GM11168 (cell line): ENCODE measurements around the gene SDSL.

Source experiments
- in situ Hi-C: fragments of 300-500 bp; cut with MboI; formaldehyde crosslinking; loops from one replicate; pipeline ENCODE4 v1.12.0; 2022; ENCODE audit warnings: low sequenced_read_pairs; ENCODE audit not compliant: unreplicated experiment

The SDSL gene

DNA sequence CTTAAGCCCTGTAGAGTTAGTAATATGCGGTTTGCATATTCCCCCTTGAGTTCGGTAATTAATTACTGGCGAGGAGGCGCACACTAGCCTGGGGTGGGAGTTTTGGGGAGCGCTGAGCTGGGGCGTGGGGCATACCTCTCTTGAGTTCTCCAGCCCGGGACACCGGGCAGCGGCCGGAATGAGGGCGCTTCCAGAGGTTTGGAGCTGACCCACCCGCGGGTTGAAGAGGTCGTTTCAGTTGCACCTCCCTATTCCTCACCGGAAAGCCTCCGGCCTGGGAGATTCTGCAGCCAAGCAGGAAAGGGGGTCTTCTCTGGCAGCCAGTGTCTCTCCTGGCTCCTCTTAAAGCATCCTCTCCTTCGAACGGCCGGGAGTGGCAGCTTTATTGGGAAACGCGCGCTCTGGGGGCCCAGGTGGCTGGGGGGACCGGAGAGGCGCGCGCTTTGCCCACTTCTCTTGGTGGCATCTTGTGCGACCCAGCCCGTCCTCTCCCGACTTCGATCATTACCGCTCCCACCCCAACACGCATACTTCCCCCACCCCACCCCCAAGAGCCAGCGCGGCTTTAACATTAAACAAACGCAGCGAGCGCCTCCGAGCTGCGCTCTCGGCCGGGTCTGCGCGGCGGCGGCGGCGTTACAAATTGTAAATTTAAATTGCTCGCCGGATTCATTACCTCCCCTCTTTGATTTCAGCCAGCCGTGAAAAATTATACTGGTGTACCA is 53.4 kb downstream of the SDSL start:
- in situ Hi-C loops: no loop called here

DNA sequence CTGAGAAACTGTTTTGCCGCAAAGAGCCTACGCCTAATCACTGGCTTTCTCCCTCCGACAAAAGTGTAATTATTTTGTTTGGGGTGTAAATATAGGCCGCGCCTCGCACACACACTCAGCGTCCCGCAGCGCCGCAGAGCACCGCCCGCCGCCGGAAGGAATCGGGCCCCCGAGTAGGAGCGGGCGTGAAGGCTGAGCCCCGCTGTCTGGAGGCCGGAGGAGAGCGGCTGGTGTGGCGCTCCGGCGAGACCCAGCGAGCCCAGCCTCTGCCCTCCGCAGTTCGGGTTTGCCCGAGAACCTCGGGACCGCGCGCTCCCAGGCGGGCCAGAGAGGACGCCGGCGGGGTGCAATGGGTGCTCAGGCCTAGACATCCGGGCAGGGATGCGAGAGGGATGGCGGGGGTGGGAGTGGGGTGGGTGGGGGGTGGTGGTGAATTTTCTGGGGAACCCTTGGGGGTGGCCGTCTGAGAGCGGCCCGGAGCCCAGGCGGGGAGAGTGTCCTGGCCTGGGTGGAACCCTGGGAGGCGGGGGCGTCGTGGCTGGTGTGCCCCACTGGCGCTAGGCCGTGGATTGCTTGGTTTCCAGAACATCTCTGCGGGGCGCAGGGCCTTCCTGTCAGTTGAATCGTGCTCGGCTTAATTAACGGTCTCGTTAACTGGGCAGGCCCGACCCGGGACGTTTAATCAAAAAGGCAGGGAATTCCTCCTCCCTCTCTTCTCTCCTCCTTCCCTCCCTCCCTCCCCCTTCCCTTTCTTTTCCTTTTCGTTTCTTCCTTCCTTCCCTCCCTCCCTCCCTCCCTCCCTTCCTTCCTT is 54.2 kb downstream of the SDSL start:
- in situ Hi-C loops: no loop called here

GRCh38 chr12:113477171-113477841 is 55.1 kb downstream of the SDSL start:
- in situ Hi-C loops: no loop called here

DNA sequence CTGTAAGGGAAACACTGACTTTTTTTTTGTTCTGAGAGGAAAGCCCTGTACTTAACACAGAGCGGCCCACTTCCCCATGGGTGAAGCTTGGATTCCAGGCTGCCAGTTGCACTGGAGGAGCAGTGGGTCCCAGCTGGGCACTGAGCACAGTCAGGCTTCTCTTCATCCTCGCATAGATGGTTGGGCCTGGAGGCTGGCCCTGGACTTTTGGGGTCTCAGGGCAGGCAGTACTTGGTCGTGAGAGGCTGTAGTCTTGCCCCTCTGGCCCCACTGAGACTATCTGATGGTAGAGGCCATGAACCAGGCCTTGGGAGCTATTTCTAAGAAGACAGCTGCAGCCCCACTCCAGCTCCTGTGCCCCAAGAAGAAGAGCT is 55.6 kb downstream of the SDSL start:
- in situ Hi-C loops: no loop called here

- in situ Hi-C loops: no loop called here
Measured at GRCh38 chr12:113478351-113479011, 56.3 kb downstream of the SDSL start.

DNA sequence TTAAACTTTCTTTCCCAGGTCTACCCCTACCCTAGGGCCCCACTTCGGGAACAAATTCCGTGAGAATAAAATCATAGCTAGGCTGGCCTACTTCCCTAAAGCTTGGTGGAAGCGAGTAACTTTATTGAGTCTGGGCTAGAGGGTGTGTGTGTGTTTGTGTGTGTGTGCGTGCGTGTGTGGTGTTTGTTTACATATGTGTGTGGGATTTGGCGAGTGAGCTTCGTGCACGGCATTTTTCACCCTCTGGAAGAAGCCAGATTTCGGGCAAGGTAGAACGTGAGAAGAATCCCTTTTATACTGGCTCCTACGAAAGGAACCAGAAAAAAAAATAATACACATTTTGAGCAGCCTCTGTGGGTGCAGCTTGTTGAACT is 57.0 kb downstream of the SDSL start:
- in situ Hi-C loops: no loop called here

- in situ Hi-C loops: no loop called here
Measured at GRCh38 chr12:113479590-113480335, 57.6 kb downstream of the SDSL start.

DNA sequence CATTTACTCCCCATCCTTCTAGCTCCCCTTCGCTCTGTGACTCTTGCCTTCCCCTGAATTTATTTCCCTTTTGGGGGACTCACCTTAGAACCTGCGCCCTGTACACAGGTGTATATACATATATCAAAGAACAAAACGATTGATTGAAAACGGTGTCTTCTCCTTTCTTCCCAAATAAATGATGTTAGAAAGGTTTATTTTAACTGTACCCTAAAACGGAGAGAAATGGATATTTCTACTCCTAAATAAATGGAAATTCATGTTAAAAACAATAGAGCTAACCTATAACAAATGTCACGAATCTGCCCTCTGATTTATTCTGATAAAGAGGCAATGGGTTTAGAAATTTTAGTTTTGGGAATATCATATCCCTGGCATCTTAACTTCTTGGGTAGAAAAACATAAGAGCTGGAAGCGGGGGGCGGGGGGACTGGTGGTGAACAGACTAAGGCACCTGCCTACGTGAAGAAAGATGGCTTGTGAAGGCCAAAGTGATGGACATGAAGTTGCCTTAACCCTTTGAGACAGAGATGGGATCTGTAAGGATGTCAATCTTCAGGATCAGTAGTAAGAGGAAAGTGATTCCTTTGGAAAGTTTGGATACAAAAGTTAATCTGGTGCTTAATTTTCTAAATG is 58.3 kb downstream of the SDSL start:
- in situ Hi-C loops: no loop called here

DNA sequence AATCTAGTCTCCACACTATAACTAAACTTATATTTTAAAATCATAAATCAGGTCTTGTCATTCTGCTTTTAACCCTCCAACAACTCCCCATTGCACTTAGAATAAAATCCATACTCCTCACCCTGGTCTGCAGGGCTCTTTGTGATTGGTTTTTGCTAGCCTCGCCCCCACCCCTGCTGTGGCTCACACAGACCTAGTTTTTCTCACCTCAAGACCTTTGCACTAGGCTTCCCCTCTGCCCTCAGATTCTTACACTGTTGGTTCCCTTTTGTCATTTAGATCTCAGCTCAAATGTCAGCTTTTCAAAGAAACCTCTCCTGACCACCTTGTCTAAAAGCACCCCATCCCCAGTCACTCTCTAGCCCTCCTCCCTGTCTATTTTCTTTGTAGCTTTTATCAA is 60.2 kb downstream of the SDSL start:
- in situ Hi-C loops: no loop called here

DNA sequence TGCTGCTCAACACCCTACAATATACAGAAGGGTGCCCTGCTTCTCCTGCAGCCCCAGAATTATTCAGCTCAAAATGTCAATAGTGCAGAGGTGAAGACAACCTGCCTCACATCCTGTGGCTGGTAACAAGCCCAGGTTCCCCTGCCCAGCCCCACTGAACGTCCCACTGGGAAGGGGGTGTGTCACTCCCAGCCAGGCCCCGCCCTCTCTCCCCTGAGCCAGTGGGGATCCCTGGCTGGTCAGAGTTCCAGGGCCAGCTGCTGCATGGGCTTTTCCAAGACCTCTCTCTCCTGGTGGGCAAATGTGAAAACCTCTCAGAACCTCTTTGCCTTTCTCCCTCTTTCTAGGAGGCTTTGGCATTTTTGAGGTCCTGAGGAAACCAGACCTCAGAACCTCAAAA is 63.1 kb downstream of the SDSL start:
- in situ Hi-C loops: no loop called here

DNA sequence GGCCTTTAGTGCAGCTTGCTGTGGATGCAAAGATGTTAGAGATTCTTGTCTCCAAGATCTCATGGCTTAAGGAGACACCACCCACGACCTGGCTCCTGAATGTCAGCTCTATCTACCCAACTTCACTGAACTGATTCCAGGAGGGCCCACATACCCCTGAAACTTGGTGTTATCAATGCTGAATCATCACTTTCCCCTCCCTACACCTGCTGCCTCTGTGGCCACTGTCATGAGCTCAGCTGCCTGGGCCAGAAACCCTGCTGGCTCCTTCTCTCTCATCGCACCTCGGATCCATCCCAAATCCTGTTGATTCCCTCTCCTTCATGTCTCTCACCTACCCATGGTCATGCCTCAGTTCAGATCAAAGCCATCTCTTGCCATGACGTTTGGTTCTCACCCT is 64.5 kb downstream of the SDSL start:
- in situ Hi-C loops: no loop called here
